Cortex of kidney (tissue), 1 donor: ENCODE data around the gene GALNS.

Experiments used
- DNase-seq: peaks from one replicate; lab custom pipeline; 2025; lab: John Stamatoyannopoulos, UW

The GALNS gene

DNA sequence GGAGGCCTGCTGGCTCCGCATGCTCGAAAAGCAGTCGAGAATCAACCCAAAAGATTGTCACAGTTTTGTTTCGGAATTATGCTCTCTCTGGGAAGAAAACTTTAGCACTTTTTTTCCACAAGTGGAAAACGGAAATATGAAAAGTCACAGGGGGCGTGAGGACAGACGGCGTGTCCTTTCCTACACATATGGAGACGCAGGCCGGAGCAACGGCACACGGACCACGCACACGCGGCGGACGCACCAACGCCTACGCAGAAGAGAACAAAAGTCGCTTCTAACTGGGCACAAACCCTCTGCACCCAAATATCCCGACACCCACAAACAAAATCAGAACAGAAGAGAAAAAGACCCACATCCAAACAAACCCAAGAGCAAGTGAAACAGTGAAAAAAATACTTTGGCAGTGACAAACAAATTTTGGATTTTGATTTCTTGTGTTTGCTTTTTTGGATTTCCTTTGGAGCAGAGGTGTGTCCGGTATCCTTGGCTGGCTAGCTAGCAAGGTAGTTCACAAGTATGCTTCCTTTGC lies 19.0 kb upstream of the GALNS start:
- no peak for DNase-seq

DNA sequence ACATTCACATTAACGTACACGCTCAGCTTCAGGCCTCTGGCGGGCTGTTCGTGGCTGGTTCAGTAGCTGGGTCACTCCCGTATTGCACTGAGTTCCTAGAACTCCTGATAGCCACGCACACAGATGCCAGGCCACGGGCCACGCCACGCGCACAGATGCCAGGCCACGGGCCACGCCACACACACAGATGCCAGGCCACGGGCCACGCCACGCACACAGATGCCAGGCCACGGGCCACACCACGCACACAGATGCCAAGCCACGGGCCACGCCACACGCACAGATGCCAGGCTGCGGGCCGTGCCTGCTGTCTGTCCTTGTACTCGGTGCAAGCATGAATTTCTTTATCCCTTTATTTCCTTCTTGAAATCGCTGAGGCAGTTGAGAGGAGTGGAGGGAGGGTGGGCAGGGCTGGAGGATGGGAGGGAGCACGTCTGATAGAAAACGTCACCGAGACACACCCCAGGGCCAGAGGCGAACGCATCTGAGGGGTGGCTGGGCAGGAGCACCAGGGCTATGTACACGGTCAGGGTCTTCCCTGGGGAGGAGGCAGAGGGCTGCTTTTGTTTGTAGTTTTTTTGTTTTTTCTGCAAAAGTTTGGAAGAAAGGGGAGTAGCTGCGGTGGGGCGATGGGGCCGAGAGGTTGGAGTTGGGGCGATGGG lies 18.3 kb upstream of the GALNS start:
- no peak for DNase-seq

DNA sequence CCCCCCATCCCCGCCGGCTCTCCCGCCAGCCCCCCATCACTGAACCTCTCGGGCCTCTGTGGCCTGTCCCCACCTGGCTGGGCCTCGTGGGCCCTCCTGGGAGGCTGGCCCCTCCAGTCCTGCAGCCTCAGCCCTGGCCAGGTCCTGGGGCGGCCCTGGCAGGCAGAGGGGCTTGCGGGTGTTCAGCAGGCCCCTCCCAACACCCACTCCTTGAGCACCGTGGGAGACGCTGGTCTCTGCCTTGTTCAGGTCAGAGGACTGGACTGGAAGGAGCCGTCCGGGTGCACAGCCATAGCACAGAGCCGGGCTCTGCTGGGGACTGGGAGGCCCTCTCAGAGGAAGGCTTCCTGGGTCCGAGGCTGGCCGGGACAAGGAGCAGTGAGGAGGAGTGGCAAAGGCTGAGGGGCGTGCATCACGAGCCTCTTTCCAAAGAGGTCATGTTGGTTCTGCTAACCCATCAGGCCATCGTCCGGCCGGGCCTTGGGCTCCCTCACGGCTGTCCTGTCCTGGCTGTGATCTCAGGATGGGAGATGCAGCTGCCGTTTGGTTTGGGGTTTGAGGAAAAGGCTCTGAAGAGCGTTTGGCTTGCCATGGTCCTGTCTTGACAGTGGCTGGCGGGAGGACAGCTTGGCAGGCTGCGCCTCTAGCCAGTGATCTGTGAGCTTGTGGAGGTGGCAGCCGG lies 16.0 kb upstream of the GALNS start:
- no peak for DNase-seq

DNA sequence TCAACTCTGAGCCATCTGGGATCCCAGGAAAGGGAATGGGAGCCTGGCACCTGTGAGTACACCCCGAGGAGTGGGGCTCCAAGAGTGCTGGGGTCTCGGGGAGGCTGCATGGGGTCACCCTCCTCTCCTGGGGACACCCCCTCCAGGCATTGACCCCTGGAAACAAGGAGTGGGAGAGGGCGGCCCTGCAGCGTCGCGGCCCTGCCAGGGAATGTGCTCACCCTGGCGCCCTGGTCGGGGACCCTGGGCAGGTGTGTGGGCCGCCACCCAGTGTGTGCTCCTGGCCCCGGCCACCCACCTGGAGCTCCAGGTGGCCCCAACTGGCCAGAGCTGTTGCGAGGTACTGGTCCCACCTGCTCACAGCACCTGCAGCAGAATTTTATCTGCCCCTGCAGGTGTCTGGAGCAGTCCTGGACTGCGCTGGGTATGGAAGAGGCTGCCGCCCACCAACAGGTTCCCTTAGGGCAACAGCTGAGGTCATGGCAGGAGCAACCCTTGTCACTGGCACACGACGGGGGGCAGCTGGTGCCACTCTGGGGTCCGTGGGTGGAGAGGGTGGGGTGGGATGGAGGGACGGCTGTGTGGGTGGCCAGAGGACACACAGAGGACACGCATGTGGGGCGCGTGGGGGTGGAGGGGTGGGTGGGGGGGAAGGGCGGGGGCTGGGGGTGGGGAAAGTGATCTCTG lies 15.1 kb upstream of the GALNS start:
- DNase-seq, result no peak

DNA sequence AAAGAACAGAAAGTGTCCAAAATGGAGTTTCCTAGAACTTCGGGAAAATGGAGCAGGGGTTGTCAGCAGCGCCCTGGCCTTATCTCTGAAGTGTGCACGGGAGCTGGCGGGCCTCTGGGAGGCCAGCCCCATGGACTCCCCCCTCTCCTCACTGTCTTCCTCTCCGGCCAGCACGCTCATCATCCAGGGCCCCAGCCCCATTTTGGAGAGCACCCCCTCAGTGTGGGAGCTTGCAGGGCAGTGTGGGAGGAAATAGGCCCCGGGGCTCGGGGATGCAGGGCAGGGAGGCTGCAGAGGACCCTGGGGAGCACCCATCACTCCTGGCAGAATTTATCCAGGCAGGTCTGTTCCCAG lies 14.6 kb upstream of the GALNS start:
- DNase-seq, result no peak

DNA sequence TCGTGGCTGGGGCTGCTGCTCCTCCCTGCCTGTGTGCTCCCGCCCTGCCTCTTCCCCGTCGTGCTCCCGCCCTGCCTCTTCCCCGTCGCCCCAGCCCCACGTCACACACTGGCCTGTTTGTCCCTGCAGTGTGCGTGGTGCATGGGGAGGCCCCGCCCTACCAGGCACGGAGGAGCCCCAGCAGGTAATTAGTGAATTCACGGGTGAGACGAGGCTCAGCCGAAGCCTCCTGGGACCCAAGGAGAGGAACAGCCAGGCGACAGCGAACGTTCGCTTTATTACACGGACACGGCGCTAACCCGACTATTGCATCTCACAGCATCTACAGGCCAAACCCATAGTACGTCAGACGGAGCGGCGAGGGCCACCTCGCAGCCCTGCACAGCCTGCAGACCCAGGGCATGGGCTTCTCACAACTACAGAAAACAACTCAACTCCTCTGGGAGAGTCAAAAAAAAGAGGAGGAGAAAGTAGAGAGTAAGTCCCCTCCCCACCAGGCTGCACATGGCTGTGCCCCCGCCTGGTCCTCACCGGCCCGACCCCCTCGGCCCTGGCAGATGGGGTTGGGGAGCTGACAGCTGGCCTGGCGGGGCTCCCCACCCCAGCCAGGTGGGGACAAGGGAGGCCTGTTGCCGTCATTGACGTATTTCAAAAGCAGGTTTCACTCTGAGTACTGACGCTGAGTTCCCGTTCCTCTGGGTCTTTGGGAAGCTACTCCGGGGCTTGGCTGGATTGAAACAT lies 14.0 kb upstream of the GALNS start:
- DNase-seq, result no peak

DNA sequence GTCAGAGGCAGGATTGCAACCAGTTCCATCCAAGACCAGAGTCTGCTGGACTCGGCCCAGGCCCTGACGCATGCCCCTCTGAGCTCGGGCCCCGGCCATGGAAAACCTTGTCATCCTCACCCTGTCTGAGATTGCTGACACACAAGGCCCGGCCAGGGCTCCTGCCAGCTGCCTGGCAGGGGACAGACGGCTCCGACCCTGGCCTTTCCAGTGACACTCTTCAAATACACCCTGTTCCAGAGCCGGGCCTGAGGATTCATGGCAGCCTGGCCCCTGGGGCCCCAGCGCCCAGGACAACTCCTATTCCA lies 12.9 kb upstream of the GALNS start:
- DNase-seq, result no peak

DNA sequence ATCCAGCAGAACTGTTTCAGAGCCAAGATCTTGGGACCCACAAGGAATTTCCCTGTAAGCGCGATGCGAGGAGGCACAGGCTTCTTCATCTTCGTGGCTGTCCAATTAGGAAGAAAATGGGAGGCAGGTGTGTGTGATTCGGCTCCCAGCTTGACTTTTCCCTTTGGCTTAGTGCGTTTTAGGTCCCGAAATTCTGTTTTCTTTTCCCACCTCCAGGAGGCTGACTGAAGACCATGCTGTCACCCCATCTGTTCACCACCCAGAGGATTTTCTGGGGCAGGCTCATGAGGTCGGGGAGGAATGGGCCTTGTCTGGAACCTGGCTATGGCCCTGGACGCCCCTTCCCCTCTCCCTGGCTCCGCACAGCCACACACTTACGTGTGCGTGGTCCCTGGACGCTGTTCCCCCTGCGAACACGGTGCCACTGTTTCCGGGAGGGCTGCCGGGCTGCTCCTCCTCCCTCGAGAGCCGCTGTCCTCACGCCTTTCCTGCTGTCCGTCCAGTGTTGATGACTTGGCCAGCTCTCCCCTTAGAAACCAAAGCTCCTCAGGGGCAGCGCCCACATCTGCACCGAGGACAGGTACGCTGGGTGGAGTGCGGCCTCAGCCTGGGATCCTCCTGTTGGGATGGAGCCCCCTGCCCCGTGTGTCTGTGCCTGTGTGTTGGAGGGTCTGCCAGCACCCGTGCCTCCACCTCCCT lies 12.4 kb upstream of the GALNS start:
- no peak for DNase-seq

DNA sequence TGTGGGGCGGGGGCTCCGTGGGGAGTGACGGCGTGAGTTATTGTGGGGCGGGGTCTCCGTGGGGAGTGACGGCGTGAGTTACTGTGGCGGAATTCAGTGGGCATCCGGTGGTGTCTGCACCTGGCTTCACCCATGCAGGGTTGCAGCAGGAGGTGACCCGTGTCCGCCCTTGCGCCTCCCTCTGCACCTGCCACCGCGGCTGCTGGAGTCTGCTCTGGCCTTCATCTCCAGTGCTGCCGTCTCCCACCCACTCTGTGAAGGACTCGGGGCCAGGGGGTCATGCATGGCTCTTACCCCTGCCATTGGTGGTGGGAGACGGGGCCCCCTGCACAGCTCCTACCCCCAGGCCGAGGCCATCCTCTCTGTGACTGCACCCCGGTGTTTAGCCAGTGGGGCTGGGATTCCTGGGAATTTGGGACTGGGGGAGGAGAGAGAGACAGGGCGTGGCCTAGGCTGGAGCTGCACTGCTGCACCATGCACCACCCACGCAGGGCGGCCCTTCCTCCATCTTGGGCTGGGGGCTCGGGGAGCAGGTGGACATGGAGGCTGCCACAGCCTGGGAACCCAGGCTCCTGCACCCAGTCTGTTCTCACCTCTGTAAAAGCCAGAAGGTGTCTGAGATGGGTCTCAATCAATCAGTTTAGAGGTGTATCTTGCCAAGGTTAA lies 11.0 kb upstream of the GALNS start:
- DNase-seq, result no peak

DNA sequence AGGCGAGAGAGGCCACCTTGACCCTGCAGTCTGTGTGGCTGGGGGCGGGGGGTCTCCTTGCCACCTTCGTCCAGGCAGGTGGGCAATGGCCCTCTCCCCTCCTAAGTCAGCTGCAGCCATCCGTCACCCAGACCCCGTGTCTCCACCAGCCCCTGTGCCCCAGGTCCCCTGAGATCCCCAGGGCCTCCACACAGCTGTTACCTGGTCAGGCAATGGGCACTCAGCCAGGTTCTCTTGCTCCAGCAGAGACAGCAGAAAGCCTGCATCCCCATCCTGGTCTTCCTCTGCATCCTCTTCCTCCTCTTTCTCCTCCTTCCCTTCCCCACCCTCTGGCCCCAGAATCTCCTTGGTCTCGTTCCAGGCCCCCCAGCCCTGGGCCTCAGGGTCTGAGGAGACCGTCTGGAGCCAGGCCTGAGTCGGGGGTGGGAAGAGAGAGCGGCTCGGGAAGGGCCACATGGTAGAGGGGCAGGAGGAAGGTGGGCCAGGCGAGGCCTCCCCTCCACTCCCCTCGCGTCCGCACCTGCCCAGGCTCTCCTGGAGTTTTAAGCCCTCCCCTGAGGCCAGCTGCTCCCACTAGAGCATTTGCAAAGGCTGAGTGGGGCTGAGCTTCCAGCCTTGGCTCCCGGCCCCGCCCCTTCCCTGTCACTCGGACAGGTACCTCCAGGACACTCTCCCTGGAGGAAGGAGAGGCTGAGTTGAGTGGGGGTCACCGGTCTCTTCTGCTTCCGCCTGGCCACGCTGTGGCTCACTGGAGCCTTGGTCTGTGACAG lies 9.6 kb upstream of the GALNS start, which contains the start of gene PABPN1L:
TSS of gene PABPN1L (minus strand) at position 510 of the 770 bp plus-strand sequence. CDS start at position 456, 54 bp downstream.
- DNase-seq, result no peak

DNA sequence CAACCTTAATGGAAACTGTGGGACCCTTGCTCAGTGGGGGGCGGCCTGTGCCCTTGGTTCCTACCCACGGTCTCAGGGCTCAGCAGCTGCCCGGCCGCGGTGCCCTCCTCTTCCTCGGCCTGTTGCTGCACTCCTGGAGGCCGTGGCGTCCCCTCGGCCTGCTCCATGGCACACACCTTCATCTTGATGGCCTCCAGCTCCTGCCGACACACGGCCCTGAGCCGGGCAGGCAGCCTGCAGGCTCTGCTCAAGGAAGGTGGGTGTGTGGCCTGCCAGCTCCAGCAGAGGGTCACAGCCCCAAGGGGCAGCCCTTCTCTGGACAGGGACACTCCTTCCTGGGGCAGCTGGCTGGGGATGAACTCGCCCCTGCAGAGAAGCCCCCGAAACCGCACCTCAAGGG lies 9.0 kb upstream of the GALNS start:
- DNase-seq, result no peak

DNA sequence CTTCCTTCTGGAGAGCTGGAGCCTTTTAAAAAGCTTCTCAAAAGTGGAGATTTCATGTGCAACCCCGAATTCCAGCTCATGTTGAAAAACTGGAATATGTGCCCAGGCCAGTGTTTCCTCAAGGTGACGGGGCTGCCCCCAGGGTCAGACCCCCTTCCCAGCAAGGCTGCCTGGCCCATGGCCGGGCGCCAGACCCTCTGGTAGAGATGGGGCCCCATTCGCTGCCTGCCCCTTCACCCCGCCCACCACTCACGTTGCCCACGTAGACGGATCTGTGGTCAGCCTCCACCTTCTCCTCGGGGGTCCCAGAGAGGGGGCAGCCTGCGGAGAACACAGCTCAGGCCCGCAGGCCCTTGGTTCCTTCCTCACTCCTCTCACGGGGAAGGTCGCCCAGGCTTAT lies 8.6 kb upstream of the GALNS start:
- no peak for DNase-seq

DNA sequence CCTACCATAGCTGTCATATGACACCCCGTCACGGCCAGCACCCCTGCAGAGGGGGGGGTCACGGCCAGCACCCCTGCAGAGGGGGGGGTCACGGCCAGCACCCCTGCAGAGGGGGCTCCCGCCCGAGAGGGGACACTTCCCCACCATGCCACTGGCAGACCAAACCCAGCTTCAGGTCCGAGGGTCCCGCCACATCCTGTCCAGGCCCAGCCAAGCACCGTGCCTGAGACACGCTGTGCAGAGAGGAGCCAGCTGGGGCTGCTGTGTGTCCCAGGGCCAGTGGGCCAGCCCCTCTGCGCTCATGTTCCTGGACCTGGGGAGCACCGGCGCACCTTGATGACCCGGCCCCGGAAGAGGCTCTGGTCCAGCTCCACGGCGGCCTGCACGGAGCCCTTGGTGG lies 7.8 kb upstream of the GALNS start:
- DNase-seq, result no peak

DNA sequence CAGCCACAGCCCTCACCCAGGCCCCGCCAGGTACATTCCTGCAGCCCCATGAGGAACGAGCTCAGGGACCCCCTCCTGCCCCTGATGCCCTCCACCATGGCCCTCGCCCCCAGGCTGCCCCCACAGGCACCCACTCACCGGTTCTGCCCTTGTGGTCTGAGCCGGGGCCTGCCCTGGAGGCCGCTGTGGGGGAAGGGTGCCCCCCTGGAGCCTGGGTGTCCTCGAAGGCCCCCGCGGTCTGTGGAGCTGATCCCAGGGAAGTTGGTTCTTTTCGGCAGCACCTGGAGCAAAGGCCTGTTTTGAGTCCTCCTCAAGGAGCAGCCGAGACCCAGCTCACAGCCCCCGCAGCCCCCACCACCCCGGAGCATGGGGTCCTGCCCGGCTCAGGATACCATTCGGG lies 7.4 kb upstream of the GALNS start:
- DNase-seq, result no peak

DNA sequence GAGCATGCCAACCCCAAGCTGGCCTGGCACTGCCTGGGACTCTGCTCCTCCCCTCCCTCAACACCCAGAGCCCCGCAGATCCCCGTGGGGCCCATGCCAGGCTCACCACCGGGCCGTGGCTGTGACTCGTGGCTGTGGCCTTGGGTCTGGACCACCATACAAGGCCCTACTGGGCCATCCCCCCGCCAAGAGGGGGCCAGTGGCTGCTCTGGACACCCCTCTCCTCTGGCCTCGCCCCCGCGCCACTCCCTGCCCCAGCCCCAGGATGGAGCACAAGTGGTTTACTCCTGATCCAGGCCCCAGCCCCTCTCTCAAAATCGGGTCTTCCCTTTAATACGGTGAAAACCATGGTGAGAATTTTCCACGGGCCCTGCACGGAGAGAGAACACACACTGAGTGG lies 6.7 kb upstream of the GALNS start:
- no peak for DNase-seq

DNA sequence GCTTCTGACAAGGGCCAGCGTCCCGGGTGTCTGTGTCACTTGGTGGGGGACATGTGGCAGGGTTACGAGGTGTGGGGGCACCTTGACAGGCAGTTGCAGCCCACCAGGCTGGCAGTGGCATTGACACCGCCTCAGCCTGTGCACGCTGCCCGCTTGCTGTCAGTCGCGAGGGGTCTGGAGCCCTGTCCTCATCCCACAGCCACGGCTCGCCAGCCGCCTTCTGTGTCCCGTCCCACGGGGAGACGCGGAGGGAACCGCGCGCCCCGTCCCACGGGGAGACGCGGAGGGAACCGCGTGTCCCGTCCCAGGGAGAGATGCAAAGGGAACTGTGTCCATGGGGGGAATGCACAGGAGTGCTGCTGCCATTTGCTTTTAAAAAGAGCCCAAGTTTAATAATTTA lies 6.2 kb upstream of the GALNS start:
- no peak for DNase-seq

DNA sequence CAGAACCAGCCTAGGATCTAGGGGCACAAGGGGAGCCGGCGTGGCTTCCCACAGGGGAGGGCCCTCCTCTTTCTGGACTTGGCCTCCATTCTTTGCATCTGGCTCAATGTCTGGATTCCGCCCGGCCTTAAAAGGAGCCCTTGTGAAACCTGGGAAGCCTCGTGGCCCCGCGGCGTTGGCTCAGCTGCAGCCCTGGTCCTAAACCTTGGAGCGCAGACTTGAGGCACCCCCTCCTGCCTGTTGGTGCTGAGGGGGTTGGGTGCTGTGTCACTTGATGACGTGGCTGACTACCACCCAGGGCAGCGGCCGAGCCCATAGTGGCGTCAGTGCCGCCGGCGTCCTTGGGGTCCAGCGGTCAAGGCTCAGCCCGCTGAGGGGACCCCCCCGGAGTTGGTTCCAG lies 4.6 kb upstream of the GALNS start:
- DNase-seq, result no peak

DNA sequence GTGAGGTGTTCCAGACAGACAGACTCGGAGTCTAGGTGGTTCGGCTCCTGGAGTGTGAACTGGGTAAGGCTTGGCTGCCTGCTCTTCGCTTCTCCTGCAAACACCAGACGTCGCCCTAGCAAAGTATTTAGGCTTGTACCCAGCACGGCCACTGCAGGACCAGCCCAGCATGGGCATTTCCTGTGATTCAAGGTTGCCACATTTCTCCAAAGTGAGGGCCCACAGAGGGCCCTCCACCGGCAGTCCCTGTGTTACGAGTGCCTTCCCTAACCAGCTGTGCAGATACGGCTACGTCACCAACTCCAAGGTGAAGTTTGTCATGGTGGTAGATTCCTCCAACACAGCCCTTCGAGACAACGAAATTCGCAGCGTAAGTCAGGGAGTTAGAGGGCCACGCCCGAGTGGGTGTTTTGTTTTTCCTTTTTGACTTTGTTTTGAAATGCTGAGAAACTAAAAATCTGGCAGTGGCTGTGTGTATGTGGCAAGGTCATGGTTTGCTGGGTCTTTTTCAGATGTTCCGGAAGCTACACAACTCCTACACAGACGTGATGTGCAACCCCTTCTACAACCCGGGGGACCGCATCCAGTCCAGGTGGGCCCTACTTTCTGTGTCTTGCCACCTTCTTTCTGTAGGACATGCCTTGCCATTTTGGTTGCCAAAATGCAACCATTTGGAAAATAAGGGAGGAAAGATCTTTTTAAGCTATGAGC lies 2.8 kb upstream of the GALNS start:
- no peak for DNase-seq

DNA sequence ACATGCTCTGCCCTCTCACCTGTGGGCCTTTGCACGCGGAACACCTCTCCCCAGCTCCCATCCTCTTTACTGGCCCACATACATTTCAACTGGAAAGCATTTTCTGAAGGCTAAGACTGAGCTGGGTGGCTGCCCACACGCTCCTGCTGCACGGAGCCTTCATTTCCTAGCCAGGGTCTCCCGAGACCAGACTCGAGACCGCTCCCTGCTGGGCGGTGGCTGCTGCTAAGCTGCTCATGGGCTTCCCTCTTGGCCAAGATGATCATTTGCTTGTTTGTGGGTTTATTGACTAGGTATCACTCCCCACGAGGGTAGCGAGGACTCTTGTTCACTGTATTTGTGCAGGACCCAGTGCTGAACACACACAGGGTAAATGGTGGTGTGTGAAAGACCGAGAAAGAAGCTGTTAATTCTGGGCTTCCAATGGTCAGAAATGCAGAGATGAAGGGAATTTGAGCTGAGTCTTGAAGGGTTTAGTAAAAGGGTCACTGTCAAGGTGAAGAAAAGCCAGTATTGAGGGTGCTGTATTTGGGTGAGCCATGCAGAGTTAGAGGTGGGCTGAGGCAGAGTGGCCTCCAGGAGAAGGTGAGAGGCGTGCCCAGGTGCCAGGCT lies 1.1 kb upstream of the GALNS start:
- DNase-seq, result no peak
